IMR-90 (cell line): ENCODE results near the gene REPS2. TPM values are rescaled to one million over a fixed set of nuclear protein-coding genes. Genes with fewer than 3 reads are reported as not detected.

Experiments used
- ATAC-seq: fragments of 200-7000 bp; cut with Tn5 transposase; 2 replicates; pipeline ENCODE4 v1.9.1; 2020; ENCODE audit warnings: low read depth, mild to moderate bottlenecking, moderate library complexity
- BruUV-seq: library from RNA; stranded (reverse); fragments of 400-500 nt; replicated peaks from 2 replicates; lab custom pipeline; 2021; lab: Mats Ljungman, UMichigan
- CTCF ChIA-PET: fragments of 300-600 bp; formaldehyde crosslinking; extraction: SDS; loops from one replicate; lab custom pipeline; 2021; ENCODE audit warnings: antibody characterized with exemption; lab: Yijun Ruan, JAX
- POLR2A ChIA-PET: fragments of 300-600 bp; sonication (Branson Sonifier 250); formaldehyde crosslinking; loops from one replicate; lab custom pipeline; 2022; ENCODE audit warnings: antibody characterized with exemption; ENCODE audit not compliant: unreplicated experiment; lab: Charles Lee
- DNase-seq: peaks from one replicate; pipeline ENCODE4 v3.0.0; 2013
- H2AFZ ChIP-seq: replicated peaks from 2 replicates; pipeline ENCODE3; 2013; ENCODE audit warnings: low read length, mild to moderate bottlenecking; ENCODE audit not compliant: poor library complexity
- H2AK5ac ChIP-seq: 2 replicates; pipeline ENCODE4 v1.6.1; 2013; ENCODE audit warnings: low read depth, low read length, inconsistent platforms
- H2AK9ac ChIP-seq: replicated peaks from 2 replicates; pipeline ENCODE3; 2013; ENCODE audit warnings: mild to moderate bottlenecking, low read depth, low read length, moderate library complexity; ENCODE audit not compliant: poor library complexity
- H2BK120ac ChIP-seq: 2 replicates; pipeline ENCODE4 v1.6.1; 2013; ENCODE audit warnings: low read depth, low read length, inconsistent platforms
- H2BK15ac ChIP-seq: 3 replicates; pipeline ENCODE4 v1.6.1; 2013; ENCODE audit warnings: low read depth, low read length, inconsistent platforms
- H2BK20ac ChIP-seq: 2 replicates; pipeline ENCODE4 v1.6.1; 2013; ENCODE audit warnings: low read depth, mild to moderate bottlenecking, inconsistent platforms, low read length, moderate library complexity
- H2BK5ac ChIP-seq: 2 replicates; pipeline ENCODE4 v1.6.1; 2013; ENCODE audit warnings: mild to moderate bottlenecking, low read depth, low read length, inconsistent platforms; ENCODE audit not compliant: poor library complexity, severe bottlenecking
- H3K14ac ChIP-seq: replicated peaks from 2 replicates; pipeline ENCODE4 v1.6.1; 2013; ENCODE audit warnings: low read depth, low read length, inconsistent platforms
- H3K18ac ChIP-seq: 2 replicates; pipeline ENCODE4 v1.6.1; 2013; ENCODE audit warnings: low read depth, low read length, control low read depth
- H3K23ac ChIP-seq: 2 replicates; pipeline ENCODE4 v1.6.1; 2013; ENCODE audit warnings: low read depth, low read length, inconsistent platforms
- H3K27ac ChIP-seq: 2 replicates; pipeline ENCODE4 v1.5.1; 2013; ENCODE audit warnings: mild to moderate bottlenecking, control low read depth, low read length; ENCODE audit not compliant: insufficient read depth
- H3K27me3 ChIP-seq: 2 replicates; pipeline ENCODE4 v1.6.1; 2013; ENCODE audit warnings: low read length; ENCODE audit not compliant: control insufficient read depth, insufficient read depth
- H3K36me3 ChIP-seq: 2 replicates; pipeline ENCODE4 v1.6.1; 2013; ENCODE audit warnings: low read length, mixed read lengths; ENCODE audit not compliant: control insufficient read depth, insufficient read depth
- H3K4ac ChIP-seq: 2 replicates; pipeline ENCODE4 v1.6.1; 2013; ENCODE audit warnings: low read depth, low read length, inconsistent platforms
- H3K4me1 ChIP-seq: 2 replicates; pipeline ENCODE4 v1.6.1; 2013; ENCODE audit warnings: low read length, mixed read lengths; ENCODE audit not compliant: control insufficient read depth, insufficient read depth
- H3K4me2 ChIP-seq: 2 replicates; pipeline ENCODE4 v1.6.1; 2013; ENCODE audit warnings: low read depth, mild to moderate bottlenecking, control low read depth, low read length, moderate library complexity
- H3K4me3 ChIP-seq: 2 replicates; pipeline ENCODE4 v1.5.1; 2013; ENCODE audit warnings: low read depth, mild to moderate bottlenecking, control low read depth, low read length, moderate library complexity; ENCODE audit not compliant: insufficient read depth
- H3K56ac ChIP-seq: 2 replicates; pipeline ENCODE4 v1.6.1; 2013; ENCODE audit warnings: low read length, inconsistent platforms; ENCODE audit not compliant: insufficient read depth; ENCODE audit errors: extremely low read depth
- H3K79me1 ChIP-seq, 2 experiments: 2 replicates each; pipeline ENCODE4 v1.6.1; 2013; ENCODE audit warnings: low read length in 2 of 2, inconsistent platforms in 1 of 2, low read depth in 1 of 2
- H3K9ac ChIP-seq: 2 replicates; pipeline ENCODE4 v1.6.1; 2013; ENCODE audit warnings: low read depth, low read length, control low read depth
- H3K9me1 ChIP-seq: 2 replicates; pipeline ENCODE4 v1.6.1; 2013; ENCODE audit warnings: low read length, inconsistent platforms; ENCODE audit not compliant: insufficient read depth
- H3K9me3 ChIP-seq: 2 replicates; pipeline ENCODE4 v1.6.1; 2013; ENCODE audit warnings: low read length; ENCODE audit not compliant: control insufficient read depth, insufficient read depth
- H4K20me1 ChIP-seq: 2 replicates; pipeline ENCODE4 v1.6.1; 2013; ENCODE audit warnings: low read length, inconsistent platforms; ENCODE audit not compliant: insufficient read depth
- H4K5ac ChIP-seq: 2 replicates; pipeline ENCODE4 v1.6.1; 2013; ENCODE audit warnings: mild to moderate bottlenecking, low read depth, low read length, control low read depth
- H4K8ac ChIP-seq, 2 experiments: 2 replicates each; pipeline ENCODE4 v1.6.1; 2013; ENCODE audit warnings: low read depth in 2 of 2, low read length in 2 of 2, control low read depth in 1 of 2, inconsistent platforms in 1 of 2
- H4K91ac ChIP-seq: 2 replicates; pipeline ENCODE4 v1.6.1; 2013; ENCODE audit warnings: low read depth, low read length, inconsistent platforms; ENCODE audit not compliant: insufficient read depth
- MAFK ChIP-seq: IDR thresholded peaks from 2 replicates; pipeline ENCODE4 v1.6.1; 2012; ENCODE audit warnings: low read depth, low read length, improper control_type of control experiment
- MAZ ChIP-seq: IDR thresholded peaks from 2 replicates; pipeline ENCODE4 v1.6.1; 2012; ENCODE audit warnings: low read depth, mild to moderate bottlenecking, low read length, improper control_type of control experiment, moderate library complexity, borderline replicate concordance
- MXI1 ChIP-seq: IDR thresholded peaks from 2 replicates; pipeline ENCODE4 v1.6.1; 2012; ENCODE audit warnings: low read depth, mild to moderate bottlenecking, low read length, moderate library complexity, borderline replicate concordance
- POLR2A ChIP-seq: IDR thresholded peaks from 2 replicates; pipeline ENCODE4 v1.6.1; 2012; ENCODE audit warnings: mild to moderate bottlenecking, low read depth, low read length
- RAD21 ChIP-seq: IDR thresholded peaks from 2 replicates; pipeline ENCODE4 v1.6.1; 2012; ENCODE audit warnings: low read length, improper control_type of control experiment
- RCOR1 ChIP-seq: IDR thresholded peaks from 2 replicates; pipeline ENCODE4 v1.6.1; 2012; ENCODE audit warnings: mild to moderate bottlenecking, low read length, improper control_type of control experiment; ENCODE audit not compliant: insufficient replicate concordance
- WGBS, 2 experiments: methylation state at CpG; one replicate each; pipeline versions ENCODE4 v1.1.5 to v1.1.7; 2013; ENCODE audit warnings: missing lambda C conversion rate in 2 of 2; ENCODE audit not compliant: insufficient read length in 1 of 2; ENCODE audit errors: extremely low coverage in 2 of 2; 5-methylcytosine and 5-hydroxymethylcytosine counted together
- dilution Hi-C: fragments of 300-500 bp; cut with HindIII; formaldehyde crosslinking; loops from one replicate; pipeline ENCODE4 v1.14.3; 2018; ENCODE audit warnings: low sequenced_read_pairs; ENCODE audit not compliant: unreplicated experiment
- in situ Hi-C: fragments of 300-500 bp; cut with MboI; formaldehyde crosslinking; loops from 3 replicates; pipeline ENCODE4 v1.14.3; 2019; ENCODE audit warnings: low sequenced_read_pairs, inconsistent platforms, mixed read lengths
- intact Hi-C: fragments of 100-400 bp; cut with micrococcal nuclease; formaldehyde crosslinking; loops from 2 replicates; pipeline ENCODE4 v1.10.0; 2022
- polyA plus RNA-seq, 3 experiments: library from polyadenylated mRNA; depleted of rRNA; stranded (reverse); fragments of >200 nt; gene quantifications; 2 replicates each; pipeline ENCODE4 v1.2.3, GENCODE V29; 2012; ENCODE audit warnings: low replicate concordance in 1 of 3
- total RNA-seq: library from RNA; depleted of rRNA; stranded (reverse); fragments of >200 nt; gene quantifications from 2 replicates; pipeline ENCODE4 v1.2.3, GENCODE V29; 2012
- TF ChIP-seq, protein P1 (sequence below): fragments of 150-350 bp; IDR thresholded peaks from 2 replicates; pipeline ENCODE4 v1.6.1; 2016; ENCODE audit warnings: low read depth, mild to moderate bottlenecking, low read length, moderate library complexity, borderline replicate concordance

The REPS2 gene
- total and polyA plus RNA-seq, 2 of the 4 experiments (the other 2 are of a cell fraction): 0.02 to 0.18 TPM

DNA sequence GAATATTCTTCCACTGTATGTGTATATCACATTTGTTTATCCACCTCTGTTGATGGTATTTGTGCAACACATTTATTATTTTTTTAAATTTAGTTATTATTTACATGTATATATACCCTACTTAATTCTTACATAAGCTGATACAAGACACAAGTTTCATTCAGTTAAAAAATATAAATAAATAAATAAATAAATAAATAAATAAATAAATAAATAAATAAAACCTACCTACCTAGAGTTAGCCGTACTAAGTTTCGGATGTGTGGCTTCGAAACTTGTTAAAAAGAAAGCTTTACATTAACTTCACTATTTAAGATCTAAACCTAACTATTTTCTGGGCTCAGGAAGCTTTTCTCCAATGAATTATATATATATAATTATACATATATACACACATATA lies 23.3 kb upstream of the REPS2 start:
- dilution Hi-C loops: no loop called here

More for the DNA sequence above, 23.3 kb upstream of the REPS2 start:
- Histone ChIP-seq H4K5ac (no peak overlapping the region), H3K18ac (no peak overlapping the region), H2BK20ac (no peak overlapping the region), H3K36me3 (no peaks in the 10 kb centered on the region), H3K56ac (no peak overlapping the region), H2BK120ac (no peak overlapping the region), H3K4me2 (no peak overlapping the region), H2AK5ac (no peak overlapping the region), H2BK15ac (no peak overlapping the region), H3K27me3 (peaks cover 4% of the 10 kb centered on the region), H2AFZ (no peak overlapping the region), H3K9ac (no peak overlapping the region), H4K20me1 (no peaks in the 10 kb centered on the region), H3K4ac (no peak overlapping the region), H2AK9ac (no peak overlapping the region), H2BK5ac (no peak overlapping the region), H3K4me3 (no peak overlapping the region), H3K4me1 (no peaks in the 10 kb centered on the region), H3K79me1 (no peaks in the 10 kb centered on the region), H4K91ac (no peak overlapping the region), H3K27ac (no peak overlapping the region), H3K9me3 (no peaks in the 10 kb centered on the region), H3K23ac (no peak overlapping the region), H3K14ac (no peak overlapping the region), H4K8ac (no peak overlapping the region), H3K9me1 (no peaks in the 10 kb centered on the region)
- intact Hi-C loops (loop anchor here (10.0 kb wide), 1 partner anchor 1922 kb away; no protein-coding TSS in a partner anchor), in situ Hi-C loops (no loop called here)
- ATAC-seq: no peak
- no peak for DNase-seq
- BruUV-seq: no TSS peak
- CTCF ChIA-PET: interaction anchor here (0.7 to 1.1 kb wide), 3 partner anchors 19 to 40 kb away, joined by 3 read pairs; no protein-coding TSS in a partner anchor
- POLR2A ChIA-PET: no interaction called here
- WGBS, 2 experiments: no CpG with 5 or more reads among the region's 3 CpGs
- no peak for TF ChIP-seq RCOR1
- TF ChIP-seq, protein P1, sequence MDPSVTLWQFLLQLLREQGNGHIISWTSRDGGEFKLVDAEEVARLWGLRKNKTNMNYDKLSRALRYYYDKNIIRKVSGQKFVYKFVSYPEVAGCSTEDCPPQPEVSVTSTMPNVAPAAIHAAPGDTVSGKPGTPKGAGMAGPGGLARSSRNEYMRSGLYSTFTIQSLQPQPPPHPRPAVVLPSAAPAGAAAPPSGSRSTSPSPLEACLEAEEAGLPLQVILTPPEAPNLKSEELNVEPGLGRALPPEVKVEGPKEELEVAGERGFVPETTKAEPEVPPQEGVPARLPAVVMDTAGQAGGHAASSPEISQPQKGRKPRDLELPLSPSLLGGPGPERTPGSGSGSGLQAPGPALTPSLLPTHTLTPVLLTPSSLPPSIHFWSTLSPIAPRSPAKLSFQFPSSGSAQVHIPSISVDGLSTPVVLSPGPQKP: no peak
- TF ChIP-seq MXI1: no peak
- TF ChIP-seq MAFK: no peak
- no peak for TF ChIP-seq POLR2A
- TF ChIP-seq MAZ: no peak
- TF ChIP-seq RAD21: no peak
